K562 (cell line): ENCODE results near the gene GMPR2. TPM values are rescaled to one million over a fixed set of nuclear protein-coding genes. Genes with fewer than 3 reads are reported as not detected.
A peak's percentile ranks its signal among the peaks of the same experiment; 100 is the strongest.

Experiments used
- ATAC-seq: fragments of 200-7000 bp; cut with Tn5 transposase; 3 replicates; pipeline ENCODE4 v1.9.1; 2020; ENCODE audit warnings: moderate library complexity
- BruUV-seq: library from RNA; stranded (reverse); fragments of 400-500 nt; replicated peaks from 2 replicates; lab custom pipeline; 2021; lab: Mats Ljungman, UMichigan
- CTCF ChIA-PET: fragments of 300-600 bp; formaldehyde crosslinking; extraction: SDS; loops from one replicate; lab custom pipeline; 2021; ENCODE audit warnings: low intra/inter-chr PET ratio; lab: Yijun Ruan, JAX
- POLR2A ChIA-PET: fragments of 300-600, 350-650 bp; sonication (Branson Sonifier 250); formaldehyde crosslinking; extraction: SDS; loops from one replicate; lab custom pipeline; 2021; ENCODE audit warnings: antibody characterized with exemption, inconsistent platforms; lab: Yijun Ruan, JAX
- DNase-seq, 4 experiments: peaks; one replicate each; pipeline versions ENCODE4 v3.0.0 to v3.0.0-alpha.2; 2011 to 2018; ENCODE audit warnings: low spot score in 3 of 4, mixed read lengths in 3 of 4; ENCODE audit errors: extremely low read depth in 1 of 4
- FAIRE-seq: peaks from 2 replicates; lab custom pipeline; 2011; peaks lifted over from hg19 to GRCh38; lab: Jason Lieb, UNC
- H2AFZ ChIP-seq: 2 replicates; pipeline ENCODE4 v1.6.0; 2011; ENCODE audit warnings: low read depth, low read length, control low read depth, inconsistent platforms
- H3K27ac ChIP-seq: fragments of 200-600 bp; 3 replicates; pipeline ENCODE4 v1.8.0; 2011; ENCODE audit warnings: low read depth, mild to moderate bottlenecking, control low read depth, inconsistent platforms, low read length, moderate library complexity, mixed read lengths; ENCODE audit errors: extremely low read depth
- H3K27me3 ChIP-seq, 2 experiments: fragments of 300-600 bp in 1 of 2; 2 replicates in 1 of 2; 3 replicates in 1 of 2; pipeline versions ENCODE4 v1.6.0 to v1.8.0; 2011; ENCODE audit warnings: inconsistent platforms in 2 of 2, low read length in 2 of 2, mild to moderate bottlenecking in 1 of 2, mixed read lengths in 1 of 2, moderate library complexity in 1 of 2; ENCODE audit not compliant: control insufficient read depth in 2 of 2, insufficient read depth in 2 of 2
- H3K36me3 ChIP-seq: fragments of 300-600 bp; 3 replicates; pipeline ENCODE4 v1.8.0; 2011; ENCODE audit warnings: mild to moderate bottlenecking, low read length, inconsistent platforms; ENCODE audit not compliant: control insufficient read depth, insufficient read depth
- H3K4me1 ChIP-seq, 2 experiments: fragments of 200-600 bp in 1 of 2; replicated peaks in 1 of 2; 2 replicates in 1 of 2; 3 replicates in 1 of 2; pipeline versions ENCODE4 v1.5.1 to v1.8.0; 2011; ENCODE audit warnings: inconsistent platforms in 2 of 2, low read length in 2 of 2, mild to moderate bottlenecking in 1 of 2, mixed read lengths in 1 of 2, moderate library complexity in 1 of 2; ENCODE audit not compliant: control insufficient read depth in 2 of 2, insufficient read depth in 2 of 2
- H3K4me2 ChIP-seq: 2 replicates; pipeline ENCODE4 v1.6.1; 2011; ENCODE audit warnings: low read length, control low read depth, inconsistent platforms, mixed read lengths; ENCODE audit not compliant: insufficient read depth
- H3K4me3 ChIP-seq: fragments of 200-600 bp; sonication (generic), shearing (Covaris generic); 2 replicates; pipeline ENCODE4 v1.5.1; 2016; ENCODE audit warnings: control low read depth, inconsistent platforms
- H3K79me2 ChIP-seq: fragments of 200-600 bp; 3 replicates; pipeline ENCODE4 v1.8.0; 2011; ENCODE audit warnings: low read length, inconsistent platforms; ENCODE audit not compliant: control insufficient read depth, insufficient read depth
- H3K9ac ChIP-seq, 2 experiments: 2 replicates each; pipeline versions ENCODE4 v1.6.0 to v1.6.1; 2011; ENCODE audit warnings: low read depth in 2 of 2, low read length in 2 of 2, control low read depth in 1 of 2, inconsistent platforms in 1 of 2, mild to moderate bottlenecking in 1 of 2, mixed read lengths in 1 of 2; ENCODE audit not compliant: insufficient read depth in 1 of 2
- H3K9me1 ChIP-seq: one replicate; pipeline ENCODE4 v1.6.0; 2011; ENCODE audit warnings: inconsistent platforms, mild to moderate bottlenecking, low read length, moderate library complexity; ENCODE audit not compliant: control insufficient read depth, insufficient read depth
- H3K9me3 ChIP-seq: replicated peaks from 2 replicates; pipeline ENCODE4 v1.5.1; 2011; ENCODE audit warnings: low read depth, low read length, inconsistent platforms; ENCODE audit not compliant: control insufficient read depth, insufficient read depth
- H4K20me1 ChIP-seq: replicated peaks from 2 replicates; pipeline ENCODE4 v1.6.1; 2011; ENCODE audit warnings: low read length, inconsistent platforms, mixed read lengths; ENCODE audit not compliant: control insufficient read depth, insufficient read depth
- ARID2 ChIP-seq: fragments of 450-650 bp; IDR thresholded peaks from 2 replicates; pipeline ENCODE4 v1.6.1; 2017; ENCODE audit warnings: antibody characterized with exemption, mild to moderate bottlenecking
- IRF1 ChIP-seq: sonication (generic); formaldehyde crosslinking; IDR thresholded peaks from 2 replicates; pipeline ENCODE4 v1.8.0; 2022; ENCODE audit warnings: missing genetic modification reagents, mild to moderate bottlenecking, borderline replicate concordance
- MEF2A ChIP-seq: IDR thresholded peaks from 2 replicates; pipeline ENCODE4 v1.6.1; 2011; ENCODE audit warnings: low read depth, mild to moderate bottlenecking, low read length, moderate library complexity; ENCODE audit not compliant: control insufficient read depth
- MYC ChIP-seq, 2 experiments: fragments of 250-450 bp in 1 of 2; sonication (Bioruptor Pico) in 1 of 2; IDR thresholded peaks; 2 replicates each; pipeline versions ENCODE4 v1.5.1 to v1.6.1; 2012 to 2021; ENCODE audit warnings: low read depth in 2 of 2, borderline replicate concordance in 1 of 2, improper control_type of control experiment in 1 of 2, low read length in 1 of 2, mild to moderate bottlenecking in 1 of 2, moderate library complexity in 1 of 2
- NR2C1 ChIP-seq, 2 experiments: fragments of 450-650 bp; IDR thresholded peaks; 2 replicates each; pipeline ENCODE4 v1.6.1; 2017; ENCODE audit warnings: mild to moderate bottlenecking in 2 of 2, antibody characterized with exemption in 1 of 2, inconsistent platforms in 1 of 2, missing compliant biosample characterization in 1 of 2, missing genetic modification characterization in 1 of 2
- RUNX1 ChIP-seq: sonication (generic); IDR thresholded peaks from 2 replicates; pipeline ENCODE4 v1.6.1; 2016; ENCODE audit warnings: antibody characterized with exemption, low read depth
- SIRT6 ChIP-seq: IDR thresholded peaks from one replicate; pipeline ENCODE4 v1.6.1; 2012; ENCODE audit warnings: low read depth, mild to moderate bottlenecking, control low read depth, inconsistent platforms, low read length, moderate library complexity
- SMAD1 ChIP-seq: fragments of 150-350 bp; IDR thresholded peaks from 2 replicates; pipeline ENCODE4 v1.6.1; 2014; ENCODE audit warnings: low read length, low read depth; ENCODE audit not compliant: partially characterized antibody
- TAF1 ChIP-seq: IDR thresholded peaks from 2 replicates; pipeline ENCODE4 v1.6.1; 2011; ENCODE audit warnings: mild to moderate bottlenecking, low read length, moderate library complexity; ENCODE audit not compliant: insufficient read depth, control insufficient read depth, severe bottlenecking; ENCODE audit errors: extremely low read depth
- ZBTB2 ChIP-seq: fragments of 450-650 bp; IDR thresholded peaks from 2 replicates; pipeline ENCODE4 v1.6.1; 2016; ENCODE audit warnings: antibody characterized with exemption
- ZNF197 ChIP-seq: fragments of 200-800 bp; sonication (Bioruptor generic); IDR thresholded peaks from 2 replicates; pipeline ENCODE4 v1.6.1; 2016; ENCODE audit warnings: low read depth, missing genetic modification characterization, missing compliant biosample characterization
- ZNF41 ChIP-seq: fragments of 250-450 bp; sonication (Bioruptor Pico); conservative IDR thresholded peaks from 2 replicates; pipeline ENCODE4 v1.4.0; 2020; ENCODE audit warnings: mild to moderate bottlenecking
- ZNF785 ChIP-seq: fragments of 250-450 bp; sonication (Bioruptor Pico); IDR thresholded peaks from 2 replicates; pipeline ENCODE4 v1.4.0; 2020; ENCODE audit warnings: mild to moderate bottlenecking
- WGBS: fragments of 100-300 bp; shearing (Covaris generic); methylation state at CpG from one replicate; pipeline ENCODE4 v1.1.6; 2016; ENCODE audit warnings: low coverage, mixed read lengths; ENCODE audit not compliant: insufficient coverage; ENCODE audit errors: missing lambda C conversion rate; 5-methylcytosine and 5-hydroxymethylcytosine counted together
- in situ Hi-C: fragments of 300-500 bp; cut with MboI; formaldehyde crosslinking; loops from 4 replicates; pipeline ENCODE4 v1.15.0; 2018; ENCODE audit warnings: inconsistent platforms, mixed read lengths
- intact Hi-C: fragments of 100-400 bp; cut with micrococcal nuclease; formaldehyde crosslinking; loops from 2 replicates; pipeline ENCODE4 v1.14.2; 2022
- polyA plus RNA-seq, 8 experiments: library from polyadenylated mRNA; depleted of rRNA in 4 of 8; stranded (reverse) in 5 of 8; unstranded in 3 of 8; fragments of >200 nt; fragmentation: Nextera tagmentation in 2 of 8; fragmentation: Illumina TruSeq in 1 of 8; extraction: Ambion mirVana in 2 of 8; extraction: Trizol in 1 of 8; gene quantifications; 2 replicates each; pipeline versions ENCODE4 v1.2.1 to v1.2.3, GENCODE V29; 2011 to 2014; ENCODE audit warnings: inconsistent platforms in 1 of 8, missing spikeins in 1 of 8
- total RNA-seq, 7 experiments: library from RNA; depleted of rRNA in 6 of 7; stranded (reverse); fragments of >200 nt in 6 of 7; fragmentation: Illumina TruSeq in 2 of 7; extraction: Trizol in 2 of 7; gene quantifications; 2 replicates each; pipeline versions ENCODE4 v1.2.1 to v1.2.3, GENCODE V29; 2011 to 2021; ENCODE audit warnings: low replicate concordance in 1 of 7

Gene GMPR2
- total and polyA plus RNA-seq, 9 of the 15 experiments (the other 6 are each of a cell fraction or from before 2014, with no cell fraction given), result 26.4 to 67.4 (median 36.3) TPM

GRCh38 chr14:24254630-24255392 lies 22.1 kb downstream of the GMPR2 start (continued):
- TF ChIP-seq ZBTB2, result no peak
- no peak for TF ChIP-seq ZNF785
- no peak for TF ChIP-seq ZNF41 (CRISPR knock-in tag)

GRCh38 chr14:24255438-24255837 lies 22.7 kb downstream of the GMPR2 start:
- ChIA-PET CTCF (no interaction called here), POLR2A (interaction anchor here (0.6 to 1.6 kb wide), 3 partner anchors 12 to 44 kb away, joined by 3 to 5 read pairs (median 3); partner anchors contain the start of genes DHRS1 and NOP9)
- no peaks in the 10 kb centered on the region for H3K9me3 ChIP-seq
- no peaks in the 10 kb centered on the region; the same call in 1 of the 3 replicates for H3K36me3 ChIP-seq
- no peaks in the 10 kb centered on the region for H3K9me1 ChIP-seq
- H2AFZ ChIP-seq, result peak overlapping the region; percentile 82
- no peak for DNase-seq
- H3K27me3 ChIP-seq, result no peaks in the 10 kb centered on the region
- ATAC-seq, result no peak
- intact Hi-C loops (no loop called here), in situ Hi-C loops (no loop called here)
- no peaks in the 10 kb centered on the region for H4K20me1 ChIP-seq
- WGBS, result 42% methylated on average over 4 of the region's 8 CpGs
- peaks cover 22 to 46% of the 10 kb centered on the region in 2 experiments; a peak in 4 of 5 replicates for H3K4me1 ChIP-seq
- H3K9ac ChIP-seq, result peak overlapping the region; percentile 13 to 44; a peak in 1 of 4 replicates
- no TSS peak for BruUV-seq
- H3K4me2 ChIP-seq, result peak overlapping the region; percentile 67; the same call in 1 of the 2 replicates
- H3K79me2 ChIP-seq, result no peaks in the 10 kb centered on the region
- no peak overlapping the region for H3K4me3 ChIP-seq
- peak; percentile 6 for FAIRE-seq
- H3K27ac ChIP-seq, result peak overlapping the region; percentile 62
- TF ChIP-seq SIRT6 (no peak), ARID2 (no peak), SMAD1 (no peak), IRF1 (CRISPR knock-in tag) (no peak), MEF2A (no peak), ZNF197 (CRISPR knock-in tag) (no peak), MYC (IDR thresholded peaks at IDR 0.05; ENCODE audit: low read depth, low read length) (no peak), MYC (CRISPR knock-in tag; IDR thresholded peaks at IDR 0.05; ENCODE audit: borderline replicate concordance, low read depth) (no peak), NR2C1 (IDR thresholded peaks at IDR 0.05) (no peak), NR2C1 (tag; IDR thresholded peaks at IDR 0.05) (no peak), TAF1 (no peak), RUNX1 (no peak)
